GM18505 (cell line): Measurements from ENCODE around the gene GTF2F2.
"Not testable (repeated sequence)": the region's sequence is repeated elsewhere in the genome, so short reads cannot be mapped to it uniquely, and the experiment has no call there.

Experiments
- ATAC-seq: cut with Tn5 transposase; IDR thresholded peaks from one replicate; pipeline ENCODE4 v1.9.1; 2021; ENCODE audit not compliant: unreplicated experiment
- POLR2A ChIP-seq: IDR thresholded peaks from 4 replicates; pipeline ENCODE4 v1.6.1; 2011; ENCODE audit warnings: borderline replicate concordance; ENCODE audit not compliant: insufficient read depth, insufficient read length; ENCODE audit errors: extremely low read depth

The GTF2F2 gene

DNA sequence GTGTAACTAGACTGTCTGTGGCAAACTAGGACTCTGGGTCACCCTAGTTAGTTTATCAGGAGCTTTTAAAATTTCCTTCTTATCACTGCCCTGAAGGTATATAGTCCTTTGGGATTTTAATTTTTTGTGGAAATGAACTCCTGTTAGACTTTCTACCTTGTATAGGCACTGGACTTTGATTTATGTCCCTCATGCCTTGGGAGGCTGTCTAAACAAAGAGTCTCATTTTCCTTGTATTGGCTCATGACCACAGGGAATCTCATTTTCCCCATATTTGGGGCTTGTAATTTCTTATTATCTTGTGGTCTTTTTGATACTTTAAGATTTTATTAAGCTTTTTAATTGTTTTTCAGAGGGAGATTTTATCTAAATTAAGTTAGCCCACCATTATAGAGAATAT lies 59.1 kb downstream of the GTF2F2 start:
- TF ChIP-seq POLR2A = no peak
- no peak for ATAC-seq

DNA sequence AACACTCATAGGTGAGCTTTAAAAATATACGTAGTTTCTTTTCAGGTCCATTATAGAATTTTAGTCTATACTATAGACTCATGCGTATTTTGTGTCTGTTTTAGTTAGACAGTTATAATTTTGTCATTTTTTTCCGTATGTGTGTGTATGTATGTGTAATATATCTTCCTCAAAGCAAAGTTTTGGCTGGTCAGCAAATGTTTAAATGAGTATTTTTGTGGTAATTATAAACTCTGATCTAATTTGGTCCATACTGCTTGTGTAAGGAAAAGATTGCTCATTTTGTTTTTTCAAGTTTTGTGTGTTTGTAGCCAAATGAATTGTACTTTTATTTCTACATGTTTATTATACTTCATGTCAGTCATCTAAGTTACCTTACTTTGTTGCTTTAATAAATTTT lies 60.0 kb downstream of the GTF2F2 start:
- TF ChIP-seq POLR2A = no peak
- no peak for ATAC-seq

DNA sequence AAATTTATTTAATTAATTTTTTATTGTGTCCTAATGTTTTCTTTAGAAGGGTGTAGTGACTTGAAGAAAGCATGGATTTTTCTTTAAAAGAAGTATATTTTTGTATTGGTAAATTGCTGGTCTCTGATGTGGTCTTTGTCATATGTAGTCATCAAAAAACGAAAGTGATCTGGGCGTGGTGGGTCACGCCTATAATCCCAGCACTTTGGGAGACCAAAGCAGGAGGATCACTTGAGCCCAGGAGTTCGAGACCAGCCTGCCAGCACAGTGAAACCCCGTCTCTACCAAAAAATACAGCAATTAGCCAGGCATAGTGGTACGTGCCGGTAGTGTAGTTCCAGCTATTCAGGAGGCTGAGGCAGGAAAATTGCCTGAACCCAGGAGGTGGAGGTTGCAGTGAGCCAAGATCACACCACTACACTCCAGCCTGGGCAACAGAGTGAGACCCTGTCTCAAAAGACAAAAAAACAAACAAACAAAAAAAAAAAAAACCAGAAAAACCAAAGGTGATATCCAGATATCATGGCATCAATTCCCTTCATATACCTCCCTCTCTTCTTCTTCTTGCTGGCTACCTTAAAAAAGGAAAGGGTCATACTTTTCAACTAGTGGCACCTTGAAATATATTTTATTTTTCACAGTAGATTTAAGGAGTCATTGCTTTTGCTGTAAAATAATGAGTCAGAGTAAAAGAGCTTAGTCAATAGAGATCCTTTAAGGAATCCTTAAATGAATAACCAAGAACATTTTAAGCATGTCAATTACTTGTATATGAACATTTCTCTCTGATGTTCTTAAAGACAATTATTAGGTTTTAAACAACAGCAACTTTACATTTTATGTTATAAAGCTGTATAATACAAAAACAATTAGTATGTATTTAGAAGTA lies 60.6 kb downstream of the GTF2F2 start:
- ATAC-seq = no peak
- TF ChIP-seq POLR2A = no peak

DNA sequence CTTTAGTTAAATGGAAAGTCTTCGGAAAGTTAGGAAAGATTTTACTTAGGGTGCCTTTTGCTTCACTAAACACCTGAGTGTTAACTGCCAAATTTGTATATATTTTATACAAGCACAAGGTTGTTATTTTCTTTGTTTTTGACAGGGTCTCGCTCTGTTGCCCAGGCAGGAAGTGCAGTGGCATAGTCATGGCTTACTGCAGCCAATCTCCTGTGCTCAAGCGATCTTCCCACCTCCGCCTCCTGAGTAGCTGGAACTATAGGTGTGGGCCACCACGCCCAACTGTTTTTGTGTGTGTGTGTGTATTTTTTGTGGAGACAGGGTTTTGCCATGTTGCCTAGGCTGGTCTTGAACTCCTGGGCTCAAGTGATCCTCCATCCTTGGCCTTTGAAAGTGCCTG lies 64.4 kb downstream of the GTF2F2 start:
- no peak for TF ChIP-seq POLR2A
- ATAC-seq = no peak

DNA sequence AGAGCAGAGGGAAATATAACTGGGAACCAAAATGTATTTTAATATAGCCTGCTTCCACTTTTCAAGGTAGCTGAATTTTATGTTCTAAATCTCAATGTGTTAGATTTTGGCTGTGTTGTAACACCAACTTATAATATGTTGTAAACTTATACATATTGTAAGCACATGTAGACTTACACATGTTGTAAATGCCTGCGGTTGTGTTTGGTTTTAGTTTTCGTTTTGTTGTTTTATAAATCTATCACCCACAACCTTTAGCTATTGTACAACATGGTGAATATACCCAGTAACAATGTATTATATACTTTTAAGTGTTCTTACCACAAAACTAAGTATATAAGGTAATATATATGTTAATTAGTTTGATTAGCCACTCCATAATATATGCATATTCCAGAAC lies 65.0 kb downstream of the GTF2F2 start:
- no peak for ATAC-seq
- TF ChIP-seq POLR2A = no peak

DNA sequence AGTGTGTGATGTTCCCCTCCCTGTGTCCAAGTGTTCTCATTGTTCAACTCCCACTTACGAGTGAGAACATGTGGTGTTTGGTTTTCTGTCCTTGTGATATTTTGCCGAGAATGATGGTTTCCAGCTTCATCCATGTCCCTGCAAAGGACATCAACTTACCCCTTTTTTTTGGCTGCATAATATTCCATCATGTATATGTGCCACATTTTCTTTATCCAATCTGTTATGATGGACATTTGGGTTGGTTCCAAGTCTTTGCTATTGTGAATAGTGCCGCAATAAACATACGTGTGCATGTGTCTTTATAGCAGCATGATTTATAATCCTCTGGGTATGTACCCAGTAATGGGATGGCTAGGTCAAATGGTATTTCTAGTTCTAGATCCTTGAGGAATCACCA lies 68.8 kb downstream of the GTF2F2 start:
- ATAC-seq = not testable (repeated sequence)

DNA sequence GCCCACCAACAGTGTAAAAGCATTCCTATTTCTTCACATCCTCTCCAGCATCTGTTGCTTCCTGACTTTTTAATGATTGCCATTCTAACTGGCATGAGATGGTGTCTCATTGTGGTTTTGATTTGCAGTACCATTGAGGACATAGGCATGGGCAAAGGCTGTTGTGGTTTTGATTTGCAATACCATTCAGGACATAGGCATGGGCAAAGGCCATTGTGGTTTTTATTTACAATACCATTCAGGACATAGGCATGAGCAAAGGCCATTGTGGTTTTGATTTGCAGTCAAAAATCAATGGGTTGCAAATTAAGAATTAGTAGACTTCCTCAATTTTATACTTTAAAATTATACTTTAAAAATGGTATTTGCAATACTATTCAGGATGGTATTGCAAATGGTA lies 69.2 kb downstream of the GTF2F2 start:
- not testable (repeated sequence) for ATAC-seq

DNA sequence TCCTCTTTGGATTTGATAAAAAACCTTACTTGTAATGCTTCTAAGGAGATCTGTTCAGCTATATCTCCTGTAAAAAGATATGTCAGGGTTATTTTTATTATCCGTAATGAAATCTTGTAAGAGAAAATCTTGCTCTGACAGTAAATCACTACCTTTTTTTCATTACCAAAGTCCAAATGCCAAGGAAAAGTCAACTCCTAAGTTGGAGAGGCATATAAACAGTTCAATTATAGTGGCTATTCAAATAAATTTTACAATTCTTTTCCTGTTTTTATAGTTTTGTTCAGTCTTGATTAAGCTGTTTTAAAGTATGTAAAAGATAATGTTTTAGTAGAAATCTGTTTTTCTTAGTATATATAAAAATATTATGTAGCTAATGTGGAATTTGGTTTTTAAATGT lies 71.6 kb downstream of the GTF2F2 start:
- no peak for TF ChIP-seq POLR2A
- ATAC-seq = no peak

DNA sequence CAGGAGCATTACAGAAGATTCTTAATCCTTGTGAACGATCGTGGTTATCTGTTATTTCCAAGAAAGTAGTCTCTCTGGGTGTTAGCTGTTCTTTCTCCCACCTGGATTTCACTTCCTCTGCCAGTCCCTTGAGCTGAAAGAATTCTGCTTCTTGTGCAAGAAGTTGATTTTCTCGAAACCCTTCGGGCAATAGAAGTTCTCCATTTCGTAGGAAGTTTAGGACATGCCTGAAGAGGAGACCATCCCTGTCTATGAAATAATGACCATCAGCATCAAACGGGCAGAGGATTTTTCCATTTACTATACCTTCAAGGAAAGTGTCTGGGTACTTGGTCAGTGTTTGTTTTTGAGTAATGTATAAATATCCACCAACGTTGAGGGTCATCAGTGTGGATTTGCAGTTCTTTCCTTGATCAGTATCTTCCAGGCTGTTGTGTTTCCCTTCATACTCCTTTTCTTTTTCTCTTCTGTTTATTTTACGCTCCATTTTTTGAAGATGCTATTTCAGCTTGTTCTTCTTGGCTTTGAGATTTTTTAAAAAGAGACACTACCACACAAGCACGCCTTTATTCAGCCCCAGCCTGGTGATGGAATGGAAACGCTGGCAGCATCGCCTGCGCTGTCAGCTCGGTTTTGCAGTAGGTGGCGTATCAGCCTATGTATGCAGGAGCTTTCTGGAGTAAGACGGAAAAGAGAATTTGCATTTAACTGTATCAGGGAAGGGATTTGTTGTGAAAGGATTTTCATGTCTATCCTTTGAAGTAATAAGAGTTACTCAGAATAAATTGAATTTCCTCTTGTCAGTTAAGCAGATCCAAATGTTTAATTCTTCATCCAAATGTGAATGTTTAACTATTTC lies 74.0 kb downstream of the GTF2F2 start:
- TF ChIP-seq POLR2A = no peak
- ATAC-seq = no peak

DNA sequence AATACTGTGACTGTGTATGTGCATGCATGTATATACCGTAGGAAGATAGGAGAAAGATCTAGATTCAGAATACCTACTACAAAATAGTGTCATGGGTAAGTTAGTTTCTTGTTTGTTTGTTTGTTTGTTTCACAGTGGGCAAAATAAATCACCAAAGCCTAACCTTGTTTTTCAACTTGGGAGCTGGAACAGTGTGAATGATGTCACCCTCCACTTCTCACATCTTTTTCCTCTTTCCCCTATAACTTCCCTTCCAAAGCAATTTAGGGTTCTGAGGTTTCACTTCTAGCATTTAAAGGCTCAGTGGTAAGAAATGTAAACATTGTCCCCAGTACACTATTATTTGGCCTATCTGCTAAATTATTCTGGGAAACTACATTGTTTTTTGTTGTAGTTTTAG lies 75.1 kb downstream of the GTF2F2 start:
- no peak for ATAC-seq
- TF ChIP-seq POLR2A = no peak

DNA sequence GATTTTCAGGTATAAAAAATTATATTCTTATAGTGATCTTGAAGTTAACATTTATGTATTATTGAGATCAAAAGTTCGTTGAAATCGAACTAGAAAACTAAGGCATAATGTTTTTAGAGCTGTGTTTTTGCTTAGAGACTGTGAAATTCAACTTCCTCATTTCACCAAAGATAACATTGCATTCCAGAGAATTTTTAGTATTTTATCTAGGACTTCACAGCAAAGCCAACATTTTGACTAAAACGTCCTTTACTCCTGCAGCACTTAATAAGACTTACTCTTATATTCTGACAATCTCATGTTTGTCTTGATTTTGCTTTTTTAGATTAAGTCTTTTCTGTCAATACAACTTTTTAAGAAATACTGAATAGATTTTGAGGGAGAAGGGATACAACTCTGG lies 75.8 kb downstream of the GTF2F2 start:
- ATAC-seq = no peak

DNA sequence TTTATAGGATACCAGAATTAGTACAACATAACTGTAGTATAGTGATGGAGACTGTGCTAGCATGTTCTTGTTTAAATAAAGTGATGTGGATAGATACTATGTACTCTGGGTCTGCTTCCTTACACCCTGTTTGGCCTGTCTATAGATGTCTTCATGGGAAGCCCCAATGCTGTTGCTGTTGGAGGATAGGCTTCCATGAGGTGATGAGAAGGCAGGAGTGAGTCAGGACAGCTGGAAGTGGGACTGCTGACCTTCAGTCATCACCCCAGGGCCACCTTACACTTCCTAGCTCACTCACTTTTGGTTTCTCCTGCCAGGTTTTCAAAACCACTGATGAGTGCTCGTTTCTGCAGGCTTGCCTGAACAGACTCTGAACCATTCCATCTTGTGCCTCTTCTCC lies 76.3 kb downstream of the GTF2F2 start:
- no peak for TF ChIP-seq POLR2A
- ATAC-seq = no peak

More for the DNA sequence above, 75.8 kb downstream of the GTF2F2 start:
- no peak for TF ChIP-seq POLR2A

DNA sequence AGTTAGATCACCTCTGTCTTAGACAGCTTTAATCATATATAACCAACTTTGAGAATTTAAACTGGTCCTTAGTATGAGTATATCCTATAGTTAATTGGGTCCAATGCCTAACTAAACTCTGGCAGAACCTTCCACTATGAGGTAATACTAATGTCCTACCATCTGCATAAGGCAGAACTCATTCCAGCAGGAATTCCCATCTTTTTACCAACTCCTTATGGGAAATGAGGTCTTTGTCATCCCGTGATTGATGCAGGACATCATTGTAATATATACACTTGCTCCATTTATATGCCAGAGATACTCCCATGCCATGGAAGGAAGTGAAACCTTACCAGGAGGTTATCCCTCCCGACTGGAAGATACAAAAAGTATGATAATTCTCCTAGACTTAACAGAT lies 77.7 kb downstream of the GTF2F2 start:
- ATAC-seq = no peak
- TF ChIP-seq POLR2A = no peak

DNA sequence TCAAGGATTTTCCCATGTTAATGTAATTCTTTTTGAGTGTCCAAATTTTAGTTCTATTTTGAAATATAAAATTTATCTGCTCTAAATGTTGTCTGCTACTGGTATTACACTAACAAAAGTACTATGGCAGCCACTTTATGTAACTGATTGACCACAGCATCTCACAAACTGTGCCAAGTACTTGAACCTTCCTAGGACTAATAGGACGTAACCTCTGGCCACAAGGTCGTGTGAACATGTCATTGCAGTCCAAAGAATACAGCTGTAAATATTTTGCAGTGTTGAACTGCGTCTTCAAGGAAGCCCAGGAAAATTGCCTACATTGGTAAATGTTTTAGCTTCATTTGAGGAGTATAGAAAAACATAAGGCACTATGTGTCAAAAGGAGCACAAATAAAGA lies 78.6 kb downstream of the GTF2F2 start:
- ATAC-seq = no peak
- TF ChIP-seq POLR2A = no peak

DNA sequence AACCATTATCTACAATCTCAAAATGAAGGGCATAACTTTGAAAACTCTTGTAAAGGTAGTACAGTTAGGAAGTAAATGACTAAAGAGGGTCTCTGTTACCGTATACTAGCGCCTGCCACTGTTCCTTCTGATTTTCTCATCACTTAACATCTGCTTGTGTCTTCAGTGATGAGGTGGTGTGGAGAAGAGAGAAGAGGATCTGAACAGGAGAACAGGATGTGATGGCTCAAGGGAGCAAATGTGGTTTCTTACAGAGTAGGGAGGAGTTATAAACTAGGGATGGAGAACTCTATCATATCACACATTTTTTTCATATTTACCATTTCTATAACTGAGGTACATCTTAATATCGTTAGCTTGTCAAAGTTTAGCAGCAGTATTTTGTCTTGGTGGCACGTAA lies 79.4 kb downstream of the GTF2F2 start:
- ATAC-seq = no peak
- TF ChIP-seq POLR2A = no peak

DNA sequence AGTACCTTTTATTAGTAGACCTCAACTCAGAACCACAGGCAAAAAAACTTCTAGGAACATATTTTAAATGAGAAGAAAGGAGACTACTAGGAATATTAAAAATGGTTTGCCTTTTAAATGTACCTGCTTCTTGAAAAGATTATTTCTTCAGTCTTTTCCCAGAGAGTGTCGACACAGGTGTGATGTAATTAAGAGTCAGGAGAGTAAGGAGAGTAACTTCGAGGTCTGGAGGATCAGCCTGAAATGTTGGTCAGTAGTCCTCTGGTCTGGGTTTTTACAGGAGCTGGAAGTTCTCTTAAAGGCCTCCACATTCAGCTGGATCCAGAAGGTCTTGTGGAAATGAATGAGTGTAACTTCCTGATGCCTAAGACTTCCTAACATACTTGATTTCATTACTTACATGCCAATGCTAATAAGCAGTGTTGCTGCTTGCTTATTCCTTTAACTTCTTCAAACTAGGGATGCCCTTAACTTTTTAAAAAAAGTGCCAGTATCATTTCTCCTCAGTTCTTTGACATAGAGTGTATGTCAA lies 80.5 kb downstream of the GTF2F2 start, which contains the start of gene KCTD4:
KCTD4 (minus strand) TSS at position 345 of the 532 bp plus-strand sequence. CDS start 6,478 bp downstream, outside the sequence.
- TF ChIP-seq POLR2A = no peak
- no peak for ATAC-seq
